RWPE1 (cell line): ENCODE measurements around the gene PYHIN1.
A peak's percentile ranks its signal among the peaks of the same experiment; 100 is the strongest.
"Not testable (repeated sequence)": the region's sequence is repeated elsewhere in the genome, so short reads cannot be mapped to it uniquely, and the experiment has no call there.

Experiments
- CTCF ChIA-PET: fragments of 350-600 bp; sonication (Branson Sonifier 250); formaldehyde crosslinking; extraction: SDS; loops from one replicate; lab custom pipeline; 2021; lab: Yijun Ruan, JAX
- POLR2A ChIA-PET: fragments of 400-600 bp; formaldehyde crosslinking; extraction: SDS; loops from one replicate; lab custom pipeline; 2020; ENCODE audit warnings: antibody characterized with exemption; ENCODE audit not compliant: low non-redundant PET; lab: Yijun Ruan, JAX
- DNase-seq: peaks from one replicate; pipeline ENCODE4 v3.0.0; 2012; ENCODE audit warnings: low spot score
- H3K27ac ChIP-seq: fragments of 450-650 bp; 2 replicates; pipeline ENCODE4 v1.5.1; 2017
- TF ChIP-seq, protein P1 (sequence below): fragments of 450-650 bp; conservative IDR thresholded peaks from 2 replicates; pipeline ENCODE4 v1.5.1; 2017; ENCODE audit warnings: low read depth, mild to moderate bottlenecking

The PYHIN1 gene

DNA sequence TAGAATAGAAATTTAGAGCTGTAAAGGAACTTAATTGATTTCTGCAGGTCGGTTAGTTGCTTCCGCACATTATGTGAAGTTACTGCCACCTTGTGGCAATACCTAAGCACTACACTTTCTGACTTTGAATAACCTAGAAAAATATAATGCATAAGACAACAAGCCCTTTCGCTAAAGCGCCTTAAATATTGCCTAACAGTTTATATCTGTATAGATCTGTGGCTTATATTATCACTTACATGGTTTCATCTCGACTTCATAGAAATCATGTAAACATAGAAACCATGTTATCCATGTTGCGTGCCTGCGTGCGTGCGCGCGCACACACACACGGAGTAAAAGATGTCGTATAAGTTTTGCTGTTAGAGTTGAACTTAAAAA is 67.4 kb downstream of the PYHIN1 start:
- ChIA-PET POLR2A (no interaction called here), CTCF (interaction anchor here (0.6 to 1.0 kb wide), 6 partner anchors 8 to 192 kb away, joined by 3 to 5 read pairs (median 4); partner anchors contain the start of gene IFI16)
- H3K27ac ChIP-seq, result no peak overlapping the region
- peak; percentile 44 for DNase-seq
- TF ChIP-seq, protein P1, sequence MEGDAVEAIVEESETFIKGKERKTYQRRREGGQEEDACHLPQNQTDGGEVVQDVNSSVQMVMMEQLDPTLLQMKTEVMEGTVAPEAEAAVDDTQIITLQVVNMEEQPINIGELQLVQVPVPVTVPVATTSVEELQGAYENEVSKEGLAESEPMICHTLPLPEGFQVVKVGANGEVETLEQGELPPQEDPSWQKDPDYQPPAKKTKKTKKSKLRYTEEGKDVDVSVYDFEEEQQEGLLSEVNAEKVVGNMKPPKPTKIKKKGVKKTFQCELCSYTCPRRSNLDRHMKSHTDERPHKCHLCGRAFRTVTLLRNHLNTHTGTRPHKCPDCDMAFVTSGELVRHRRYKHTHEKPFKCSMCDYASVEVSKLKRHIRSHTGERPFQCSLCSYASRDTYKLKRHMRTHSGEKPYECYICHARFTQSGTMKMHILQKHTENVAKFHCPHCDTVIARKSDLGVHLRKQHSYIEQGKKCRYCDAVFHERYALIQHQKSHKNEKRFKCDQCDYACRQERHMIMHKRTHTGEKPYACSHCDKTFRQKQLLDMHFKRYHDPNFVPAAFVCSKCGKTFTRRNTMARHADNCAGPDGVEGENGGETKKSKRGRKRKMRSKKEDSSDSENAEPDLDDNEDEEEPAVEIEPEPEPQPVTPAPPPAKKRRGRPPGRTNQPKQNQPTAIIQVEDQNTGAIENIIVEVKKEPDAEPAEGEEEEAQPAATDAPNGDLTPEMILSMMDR, result peak; percentile 82

DNA sequence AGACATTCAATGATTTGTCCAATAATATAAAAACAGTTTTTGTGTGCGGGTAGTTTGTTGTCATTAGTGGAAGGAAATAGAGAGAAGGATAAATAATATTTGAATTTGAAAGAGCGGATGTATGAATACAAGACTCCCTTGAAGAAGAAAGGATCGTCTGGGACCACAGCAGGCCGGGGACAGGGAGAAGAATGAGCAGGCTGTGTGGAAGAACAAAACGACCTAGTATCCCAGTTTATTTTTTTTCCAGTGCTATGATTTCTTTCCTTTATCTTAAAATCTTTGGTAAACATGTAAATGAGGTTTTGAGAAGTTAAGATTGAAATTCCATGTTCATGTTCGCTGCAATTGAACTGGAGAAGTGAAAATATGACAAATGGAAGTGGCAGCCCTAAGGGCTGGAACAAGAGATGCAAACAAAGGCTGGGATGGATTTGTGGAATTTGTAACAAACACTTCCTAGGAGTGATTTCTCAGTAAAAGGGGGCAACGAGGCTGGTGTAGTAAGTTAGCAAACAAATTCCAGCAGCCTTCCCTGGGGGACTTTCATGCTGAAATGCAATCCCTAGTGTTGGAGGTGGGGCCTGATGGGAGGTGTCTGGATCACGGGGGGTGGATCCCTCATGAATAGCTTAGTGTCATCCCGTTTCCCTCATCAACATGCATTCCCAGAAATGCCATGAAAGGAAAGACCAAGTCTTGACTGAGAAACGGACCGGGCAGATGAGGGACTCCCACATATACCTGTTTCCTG is 68.1 kb downstream of the PYHIN1 start:
- H3K27ac ChIP-seq, result peak overlapping the region; percentile 70
- CTCF ChIA-PET, result no interaction called here
- DNase-seq, result peak; percentile 26
- TF ChIP-seq, protein P1, result no peak
- POLR2A ChIA-PET, result no interaction called here

DNA sequence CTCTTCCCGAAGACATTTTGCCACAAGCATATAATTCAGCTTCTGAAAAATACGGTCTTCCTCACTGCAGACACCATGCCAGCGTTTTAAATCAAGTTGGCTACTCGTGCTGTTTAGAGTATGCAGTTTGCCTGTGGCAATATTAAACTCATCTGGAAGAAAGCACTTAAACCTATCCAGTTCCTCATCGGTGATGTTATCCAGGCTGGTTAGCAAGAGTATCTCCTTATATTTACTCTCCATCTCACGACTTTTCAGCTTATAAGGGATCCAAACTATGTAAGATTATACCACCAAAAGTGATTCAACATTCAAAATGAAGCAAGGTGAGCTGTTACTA is 68.7 kb downstream of the PYHIN1 start:
- TF ChIP-seq, protein P1, result no peak
- no peak for DNase-seq
- peak overlapping the region; percentile 70 for H3K27ac ChIP-seq
- CTCF ChIA-PET, result no interaction called here
- POLR2A ChIA-PET, result no interaction called here

DNA sequence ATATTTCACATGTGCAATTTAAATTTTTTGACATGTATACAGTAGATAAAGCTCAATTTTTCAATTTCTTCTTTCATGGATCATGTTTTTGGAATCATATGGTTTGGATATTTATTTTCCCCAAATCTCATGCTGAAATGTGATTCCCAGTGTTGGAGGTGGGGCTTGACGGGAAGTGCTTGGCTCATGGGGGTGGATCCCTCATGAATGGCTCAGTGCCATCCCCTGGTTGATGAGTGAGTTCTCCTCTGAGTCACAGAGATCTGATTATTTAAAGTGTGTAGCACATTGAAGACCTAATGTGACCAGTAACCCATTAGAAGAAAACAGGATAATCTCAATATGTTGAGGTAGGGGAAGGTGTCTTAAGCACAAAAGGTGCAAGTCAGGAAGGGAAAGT is 69.3 kb downstream of the PYHIN1 start:
- ChIA-PET POLR2A (no interaction called here), CTCF (no interaction called here)
- DNase-seq, result peak; percentile 87
- TF ChIP-seq, protein P1, result no peak
- H3K27ac ChIP-seq, result no peak overlapping the region

DNA sequence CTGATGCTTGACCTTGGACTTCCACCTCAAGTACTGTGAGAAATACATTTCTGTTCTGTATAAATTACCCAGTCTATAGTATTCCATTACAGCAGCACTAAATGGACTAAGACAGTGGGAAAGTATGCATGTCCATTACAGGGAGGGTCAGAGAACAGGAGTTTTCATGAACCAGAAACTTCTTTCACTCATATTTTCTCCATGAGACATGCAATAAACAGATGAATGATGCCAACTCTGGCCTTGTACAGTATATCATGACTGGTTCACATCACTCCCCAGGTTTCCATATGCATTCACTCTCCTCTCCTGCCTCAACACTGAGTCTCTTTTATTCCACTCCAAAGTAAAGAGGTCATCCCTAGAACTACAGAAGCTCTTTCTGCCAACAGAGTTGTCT is 73.8 kb downstream of the PYHIN1 start:
- no peak overlapping the region for H3K27ac ChIP-seq
- POLR2A ChIA-PET, result no interaction called here
- DNase-seq, result no peak
- TF ChIP-seq, protein P1, result no peak
- CTCF ChIA-PET, result interaction anchor here (0.6 kb wide), 1 partner anchor 15 kb away, joined by 3 read pairs; no protein-coding TSS in a partner anchor

DNA sequence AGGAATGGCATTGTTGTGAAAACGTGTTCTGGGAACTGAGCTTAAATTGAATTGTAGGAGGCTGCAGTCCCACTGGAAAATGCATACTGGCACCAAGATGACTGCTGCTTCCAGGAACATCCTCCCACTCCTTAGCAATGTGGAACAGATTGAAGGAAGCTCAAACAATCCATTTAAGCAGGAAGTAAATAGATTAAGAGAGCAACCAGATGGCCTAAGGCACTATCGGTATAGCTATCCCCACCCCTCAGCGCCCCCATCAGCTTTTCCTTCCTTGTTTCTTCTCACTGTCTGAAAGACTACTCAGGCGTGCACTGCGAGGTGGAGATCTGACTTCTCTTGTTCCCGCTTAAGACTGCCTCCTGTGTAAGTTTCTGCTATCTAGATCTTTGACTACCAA is 74.3 kb downstream of the PYHIN1 start:
- ChIA-PET CTCF (interaction anchor here (0.6 kb wide), 1 partner anchor 14 kb away, joined by 3 read pairs; no protein-coding TSS in a partner anchor), POLR2A (no interaction called here)
- no peak for DNase-seq
- TF ChIP-seq, protein P1, result no peak
- H3K27ac ChIP-seq, result no peak overlapping the region

DNA sequence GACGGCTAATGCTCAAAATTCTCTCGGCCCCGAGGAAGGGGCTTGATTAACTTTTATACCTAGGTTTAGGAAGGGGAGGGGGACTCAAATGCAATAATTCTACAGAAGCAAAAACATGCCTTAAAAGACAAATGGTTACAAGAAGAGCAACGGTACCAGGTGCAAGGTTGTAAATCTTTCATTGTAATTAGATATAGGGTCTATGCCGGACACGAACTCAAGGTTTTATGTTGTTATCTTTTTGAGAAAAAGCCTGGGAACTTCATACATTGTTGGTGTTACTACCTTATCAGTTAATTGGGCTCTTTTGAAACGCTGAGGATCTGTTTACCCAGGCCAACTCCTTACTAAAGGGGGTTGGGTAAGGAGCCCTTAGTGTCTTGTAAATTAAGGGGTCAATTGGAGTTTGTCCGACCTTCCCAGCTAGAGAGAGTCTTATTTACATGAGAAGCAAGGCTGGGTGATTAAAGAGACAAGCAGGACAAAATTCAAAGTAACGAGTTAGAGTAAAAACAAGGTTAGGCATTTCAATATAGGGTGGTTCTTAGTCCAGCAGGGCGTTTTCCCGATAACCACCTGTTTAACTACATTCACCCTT is 75.0 kb downstream of the PYHIN1 start:
- DNase-seq, CTCF ChIA-PET, POLR2A ChIA-PET, H3K27ac ChIP-seq: not testable (repeated sequence)
